Upper lobe of left lung (tissue), 6 donors: Measurements from ENCODE around the gene ZSCAN10. TPM values are rescaled to one million over a fixed set of nuclear protein-coding genes. Genes with fewer than 3 reads are reported as not detected.
"Not testable (repeated sequence)": the region's sequence is repeated elsewhere in the genome, so short reads cannot be mapped to it uniquely, and the experiment has no call there.

Experiments
- ATAC-seq, 2 donors: fragments of 200-7000 bp; cut with Tn5 transposase; one replicate each; pipeline ENCODE4 v1.9.1; 2022; ENCODE audit warnings: mild to moderate bottlenecking in 2 of 2, moderate library complexity in 2 of 2; ENCODE audit not compliant: low FRiP score in 2 of 2
- DNase-seq, 2 donors: peaks; one replicate each; pipeline ENCODE4 v3.0.0-alpha.2; 2019 to 2020
- H3K27ac ChIP-seq, 4 donors: fragments of 200-600 bp; sonication (generic); one replicate each; pipeline ENCODE4 v1.5.1; 2016 to 2019
- H3K27me3 ChIP-seq, 4 donors: fragments of 200-600 bp; sonication (generic); one replicate each; pipeline ENCODE4 v1.5.1; 2017 to 2019
- H3K36me3 ChIP-seq, 4 donors: fragments of 200-600 bp; sonication (generic); one replicate each; pipeline ENCODE4 v1.5.1; 2016 to 2019
- H3K4me1 ChIP-seq, 4 donors: fragments of 200-600 bp; sonication (generic); one replicate each; pipeline ENCODE4 v1.5.1; 2018 to 2019
- H3K4me3 ChIP-seq, 4 donors: fragments of 200-600 bp; sonication (generic); one replicate each; pipeline ENCODE4 v1.5.1; 2017 to 2019; ENCODE audit warnings: mild to moderate bottlenecking in 2 of 4, moderate library complexity in 1 of 4
- H3K9me3 ChIP-seq, 4 donors: fragments of 200-600 bp; sonication (generic); one replicate each; pipeline ENCODE4 v1.5.1; 2018 to 2019
- EP300 ChIP-seq, 4 donors: sonication (generic); formaldehyde crosslinking; IDR thresholded peaks; one replicate each; pipeline ENCODE4 v1.5.1; 2017; ENCODE audit warnings: antibody characterized with exemption in 4 of 4, control low read depth in 2 of 4
- POLR2A ChIP-seq, 4 donors: fragments of 450-650 bp; IDR thresholded peaks; one replicate each; pipeline ENCODE4 v1.5.1; 2016 to 2017; ENCODE audit warnings: antibody characterized with exemption in 4 of 4, mild to moderate bottlenecking in 2 of 4
- POLR2AphosphoS5 ChIP-seq, 2 donors: sonication (generic); formaldehyde crosslinking; IDR thresholded peaks; one replicate each; pipeline ENCODE4 v1.5.1; 2017; ENCODE audit warnings: antibody characterized with exemption in 2 of 2
- WGBS, 2 donors: methylation state at CpG; one replicate each; pipeline ENCODE4 v1.1.5; 2017 to 2018; 5-methylcytosine and 5-hydroxymethylcytosine counted together
- total RNA-seq, 6 donors: library from RNA; depleted of rRNA in 4 of 6; stranded (reverse); fragments of >200 nt in 4 of 6; gene quantifications; one replicate each; pipeline versions ENCODE4 v1.1.0 to v1.2.1, GENCODE V29; 2016 to 2021
- TF ChIP-seq, protein P1 (sequence below), 6 experiments: fragments of 450-650 bp in 4 of 6; fragments of 200-600 bp in 2 of 6; sonication (generic) in 2 of 6; IDR thresholded peaks; one replicate each; pipeline ENCODE4 v1.5.1; 2016 to 2019; ENCODE audit warnings: antibody characterized with exemption in 6 of 6
- donor health status: DM: no; HTN: no; CAD: no; lungs with moderate emphysema.
- donor health status: DM: no; HTN: yes; CAD: no; lungs with severe emphysema.

Gene ZSCAN10
- total RNA-seq, 6 donors from 2014 or later = 0.17 to 1.0 (median 0.28) TPM; not detected in 2

DNA sequence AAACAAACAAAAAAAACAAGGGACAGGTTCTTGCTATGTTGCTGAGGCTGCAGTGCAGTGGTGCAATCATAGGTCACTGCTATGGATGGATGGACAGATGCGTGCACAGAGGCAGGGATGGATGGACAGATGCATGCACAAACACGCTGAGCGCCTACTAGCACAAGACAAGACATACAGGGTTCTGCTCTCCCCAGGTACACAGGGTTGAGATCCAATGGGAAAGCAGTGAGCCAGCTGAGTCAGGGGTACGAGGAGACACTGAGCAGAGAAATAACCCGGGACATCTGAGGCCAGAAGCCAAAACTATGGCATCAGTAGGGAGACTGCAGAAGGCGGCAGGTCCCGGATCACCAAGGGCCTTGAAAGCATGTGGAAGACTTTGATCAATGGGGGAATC, 27.4 kb downstream of the ZSCAN10 start:
- Histone ChIP-seq H3K27me3 (no peaks in the 10 kb centered on the region), H3K9me3 (no peaks in the 10 kb centered on the region), H3K36me3 (peaks cover 0 to 15% (median 6%) of the 10 kb centered on the region in 4 donors), H3K4me3 (no peak overlapping the region), H3K27ac (no peak overlapping the region), H3K4me1 (peaks cover 10 to 30% (median 17%) of the 10 kb centered on the region in 4 donors)
- TF ChIP-seq POLR2AphosphoS5 (IDR thresholded peaks at IDR 0.05) (no peak), POLR2A (IDR thresholded peaks at IDR 0.05) (peak in 1 of 4 donors; percentile 9)
- DNase-seq (no peak), ATAC-seq (no peak)
- 87 to 97% methylated on average over 7 of the region's 7 CpGs for WGBS, 2 donors

DNA sequence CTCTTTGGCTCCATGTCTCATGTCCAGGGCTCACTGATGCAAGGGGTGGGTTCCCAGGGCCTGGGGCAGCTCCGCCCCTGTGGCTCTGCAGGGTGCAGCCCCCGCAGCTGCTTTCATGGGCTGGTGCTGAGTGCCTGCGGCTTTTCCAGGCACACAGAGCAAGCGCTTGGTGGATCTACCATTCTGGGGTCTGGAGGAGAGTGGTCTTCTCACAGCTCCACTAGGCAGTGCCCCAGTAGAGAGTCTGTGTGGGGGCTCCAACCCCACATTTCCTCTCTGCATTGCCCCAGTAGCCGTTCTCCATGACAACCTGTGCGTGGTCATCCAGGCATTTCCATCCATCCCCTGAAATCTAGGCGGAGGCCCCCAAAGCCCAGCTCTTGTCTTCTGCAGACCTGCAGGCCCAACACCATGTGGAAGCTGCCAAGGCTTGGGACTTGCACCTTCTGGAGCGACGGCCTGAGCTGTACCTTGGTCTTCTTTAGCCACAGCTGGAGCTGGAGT, 28.4 kb downstream of the ZSCAN10 start:
- peaks cover 0 to 12% (median 6%) of the 10 kb centered on the region in 4 donors for H3K36me3 ChIP-seq
- H3K9me3 ChIP-seq = no peaks in the 10 kb centered on the region
- no peak for ATAC-seq
- H3K4me3 ChIP-seq = no peak overlapping the region
- 96 to 98% methylated on average over 9 of the region's 9 CpGs for WGBS, 2 donors
- no peaks in the 10 kb centered on the region for H3K27me3 ChIP-seq
- H3K4me1 ChIP-seq = peaks cover 16 to 34% (median 25%) of the 10 kb centered on the region in 4 donors
- no peak overlapping the region for H3K27ac ChIP-seq
- TF ChIP-seq POLR2A (IDR thresholded peaks at IDR 0.05) (no peak), POLR2AphosphoS5 (IDR thresholded peaks at IDR 0.05) (no peak), EP300 (IDR thresholded peaks at IDR 0.05) (no peak)
- TF ChIP-seq, protein P1, sequence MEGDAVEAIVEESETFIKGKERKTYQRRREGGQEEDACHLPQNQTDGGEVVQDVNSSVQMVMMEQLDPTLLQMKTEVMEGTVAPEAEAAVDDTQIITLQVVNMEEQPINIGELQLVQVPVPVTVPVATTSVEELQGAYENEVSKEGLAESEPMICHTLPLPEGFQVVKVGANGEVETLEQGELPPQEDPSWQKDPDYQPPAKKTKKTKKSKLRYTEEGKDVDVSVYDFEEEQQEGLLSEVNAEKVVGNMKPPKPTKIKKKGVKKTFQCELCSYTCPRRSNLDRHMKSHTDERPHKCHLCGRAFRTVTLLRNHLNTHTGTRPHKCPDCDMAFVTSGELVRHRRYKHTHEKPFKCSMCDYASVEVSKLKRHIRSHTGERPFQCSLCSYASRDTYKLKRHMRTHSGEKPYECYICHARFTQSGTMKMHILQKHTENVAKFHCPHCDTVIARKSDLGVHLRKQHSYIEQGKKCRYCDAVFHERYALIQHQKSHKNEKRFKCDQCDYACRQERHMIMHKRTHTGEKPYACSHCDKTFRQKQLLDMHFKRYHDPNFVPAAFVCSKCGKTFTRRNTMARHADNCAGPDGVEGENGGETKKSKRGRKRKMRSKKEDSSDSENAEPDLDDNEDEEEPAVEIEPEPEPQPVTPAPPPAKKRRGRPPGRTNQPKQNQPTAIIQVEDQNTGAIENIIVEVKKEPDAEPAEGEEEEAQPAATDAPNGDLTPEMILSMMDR (IDR thresholded peaks at IDR 0.05) = no peak
- no peak for DNase-seq

DNA sequence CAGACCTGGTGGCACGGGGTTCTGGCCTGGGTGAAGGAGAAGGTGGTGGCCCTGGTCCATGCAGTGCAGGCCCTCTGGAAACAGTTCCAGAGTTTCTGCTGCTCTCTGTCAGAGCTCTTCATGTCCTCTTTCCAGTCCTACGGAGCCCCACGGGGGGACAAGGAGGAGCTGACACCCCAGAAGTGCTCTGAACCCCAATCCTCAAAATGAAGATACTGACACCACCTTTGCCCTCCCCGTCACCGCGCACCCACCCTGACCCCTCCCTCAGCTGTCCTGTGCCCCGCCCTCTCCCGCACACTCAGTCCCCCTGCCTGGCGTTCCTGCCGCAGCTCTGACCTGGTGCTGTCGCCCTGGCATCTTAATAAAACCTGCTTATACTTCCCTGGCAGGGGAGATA, 29.9 kb downstream of the ZSCAN10 start:
- peaks cover 26 to 38% (median 35%) of the 10 kb centered on the region in 4 donors for H3K4me1 ChIP-seq
- not testable (repeated sequence) for DNase-seq, H3K4me3 ChIP-seq, H3K9me3 ChIP-seq, H3K27me3 ChIP-seq, H3K27ac ChIP-seq, ATAC-seq
- H3K36me3 ChIP-seq = peaks cover 0 to 12% (median 6%) of the 10 kb centered on the region in 4 donors
- 88 to 93% methylated on average over 10 of the region's 11 CpGs for WGBS, 2 donors

DNA sequence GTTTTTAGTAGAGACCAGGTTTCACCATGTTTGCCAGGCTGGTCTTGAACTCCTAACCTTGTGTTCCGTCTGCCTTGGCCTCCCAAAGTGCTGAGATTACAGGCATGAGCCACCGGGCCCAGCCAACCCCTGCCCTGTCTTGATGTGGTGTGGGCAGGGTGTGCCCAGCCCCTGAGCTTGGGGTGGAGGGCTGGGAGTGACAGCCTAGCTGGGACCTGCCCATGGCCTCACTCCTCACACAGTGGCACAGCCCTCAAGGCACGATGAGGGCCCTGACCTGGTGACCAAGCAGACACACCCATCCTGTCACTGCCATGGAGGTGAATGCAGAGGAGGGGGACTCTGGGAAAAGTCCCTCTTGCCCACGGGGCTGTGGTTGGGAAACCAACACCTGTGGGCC, 30.6 kb downstream of the ZSCAN10 start:
- DNase-seq = no peak
- Histone ChIP-seq H3K9me3 (no peaks in the 10 kb centered on the region), H3K4me3 (no peak overlapping the region), H3K27me3 (no peaks in the 10 kb centered on the region), H3K4me1 (peaks cover 22 to 38% (median 32%) of the 10 kb centered on the region in 4 donors), H3K36me3 (peaks cover 0 to 12% (median 6%) of the 10 kb centered on the region in 4 donors), H3K27ac (peak overlapping the region in 3 of 4 donors; percentile 1 to 61 (median 45))
- no peak for TF ChIP-seq POLR2A (IDR thresholded peaks at IDR 0.05)
- TF ChIP-seq, protein P1 (IDR thresholded peaks at IDR 0.05) = no peak
- no peak for TF ChIP-seq POLR2AphosphoS5 (IDR thresholded peaks at IDR 0.05)
- no peak for TF ChIP-seq EP300 (IDR thresholded peaks at IDR 0.05)
- ATAC-seq = peak in 1 of 2 donors; percentile 67
- WGBS, 2 donors = 57% methylated on average over 3 of the region's 4 CpGs

- Histone ChIP-seq H3K9me3 (no peaks in the 10 kb centered on the region), H3K4me3 (peak overlapping the region; percentile 33 to 56 (median 46)), H3K4me1 (peaks cover 22 to 38% (median 32%) of the 10 kb centered on the region in 4 donors), H3K27ac (peak overlapping the region; percentile 86 to 90 (median 88)), H3K36me3 (peaks cover 0 to 12% (median 6%) of the 10 kb centered on the region in 4 donors), H3K27me3 (no peaks in the 10 kb centered on the region)
- WGBS, 2 donors = 43 to 70% methylated on average over 6 to 7 of the region's 7 CpGs
- TF ChIP-seq POLR2AphosphoS5 (IDR thresholded peaks at IDR 0.05) = no peak
- TF ChIP-seq, protein P1 (IDR thresholded peaks at IDR 0.05) = no peak
- TF ChIP-seq POLR2A (IDR thresholded peaks at IDR 0.05) = no peak
- TF ChIP-seq EP300 (IDR thresholded peaks at IDR 0.05) = no peak
- DNase-seq (no peak), ATAC-seq (no peak)
These were observed 32.7 kb downstream of the ZSCAN10 start for GRCh38 chr16:3066440-3066748.
